Measurements from ENCODE around the gene RUNX1.

- no peak for TF ChIP-seq POLR2AphosphoS5 (IDR thresholded peaks at IDR 0.05; ENCODE audit: low read depth, low read length)
- no peak for TF ChIP-seq POLR2A (IDR thresholded peaks at IDR 0.05; ENCODE audit: low read depth, low read length)
- TF ChIP-seq TAF1 (IDR thresholded peaks at IDR 0.05; ENCODE audit: borderline replicate concordance, low read depth, low read length), result no peak
Observed at GRCh38 chr21:34840693-34841092, 208.4 kb downstream of the RUNX1 start.
